GM19240 (cell line): ENCODE results near the gene ANO10.
A peak's percentile ranks its signal among the peaks of the same experiment; 100 is the strongest.
"Not testable (repeated sequence)": the region's sequence is repeated elsewhere in the genome, so short reads cannot be mapped to it uniquely, and the experiment has no call there.

ENCODE experiments used
- DNase-seq: peaks from one replicate; pipeline ENCODE4 v3.0.0; 2011; ENCODE audit warnings: low spot score; ENCODE audit not compliant: insufficient read length

The ANO10 gene

DNA sequence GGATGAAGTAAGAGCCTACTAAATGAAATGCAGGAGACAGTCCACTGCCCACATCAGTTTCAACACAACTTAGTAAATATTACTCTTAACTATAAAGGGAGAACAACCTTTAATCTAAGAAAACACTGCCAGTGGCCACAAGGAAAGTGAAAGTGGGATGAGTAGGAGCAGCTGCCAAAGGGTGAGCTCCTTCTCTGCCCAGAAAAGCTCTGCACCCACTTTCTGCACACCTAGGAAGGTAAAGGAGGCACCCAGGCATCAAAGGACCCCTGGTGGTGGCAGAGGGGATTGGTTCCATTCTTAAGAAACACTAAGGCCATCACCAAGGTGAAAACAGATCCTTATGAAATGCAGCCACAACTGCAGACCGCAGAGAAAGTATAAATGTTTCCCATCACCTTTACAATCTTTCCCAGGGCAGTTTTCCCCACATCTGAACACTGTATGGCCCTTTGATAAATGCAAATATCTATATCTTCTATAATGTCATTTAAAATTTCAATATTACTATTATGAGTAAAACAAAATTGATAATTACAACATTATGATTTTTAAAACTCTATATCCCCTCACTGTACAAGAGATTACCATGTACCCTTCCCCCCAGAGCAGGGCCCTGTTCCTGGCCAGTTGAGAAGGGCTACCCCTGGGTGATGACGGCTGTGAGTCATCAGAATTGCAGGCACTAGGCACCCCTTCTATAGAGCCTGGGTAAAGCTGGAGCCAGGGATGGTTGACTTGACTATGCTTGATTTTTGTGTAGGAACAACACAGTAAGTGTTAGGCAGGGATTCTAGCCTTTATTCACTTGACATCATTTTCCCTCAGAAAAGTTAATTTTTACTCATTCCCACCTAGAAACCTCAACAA lies 243.5 kb downstream of the ANO10 start:
- DNase-seq: peak; percentile 72

DNA sequence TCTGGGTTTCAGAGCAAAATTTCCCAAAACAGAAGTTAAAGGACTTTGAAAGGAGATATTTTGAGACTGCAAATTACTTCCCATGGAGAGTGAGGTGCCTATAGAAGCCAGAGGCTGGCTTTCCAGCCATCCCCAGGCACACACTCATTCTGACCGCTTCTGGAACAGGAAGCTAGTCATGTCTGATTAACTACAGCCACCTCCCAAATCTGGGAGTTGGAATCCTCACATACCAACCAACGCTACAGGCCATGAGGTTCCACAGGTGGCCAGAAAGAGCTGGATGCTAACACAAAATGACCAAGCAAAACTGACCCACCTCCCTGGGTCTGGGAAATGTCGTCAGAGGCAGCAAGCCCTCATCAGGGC lies 248.3 kb downstream of the ANO10 start:
- DNase-seq: no peak

DNA sequence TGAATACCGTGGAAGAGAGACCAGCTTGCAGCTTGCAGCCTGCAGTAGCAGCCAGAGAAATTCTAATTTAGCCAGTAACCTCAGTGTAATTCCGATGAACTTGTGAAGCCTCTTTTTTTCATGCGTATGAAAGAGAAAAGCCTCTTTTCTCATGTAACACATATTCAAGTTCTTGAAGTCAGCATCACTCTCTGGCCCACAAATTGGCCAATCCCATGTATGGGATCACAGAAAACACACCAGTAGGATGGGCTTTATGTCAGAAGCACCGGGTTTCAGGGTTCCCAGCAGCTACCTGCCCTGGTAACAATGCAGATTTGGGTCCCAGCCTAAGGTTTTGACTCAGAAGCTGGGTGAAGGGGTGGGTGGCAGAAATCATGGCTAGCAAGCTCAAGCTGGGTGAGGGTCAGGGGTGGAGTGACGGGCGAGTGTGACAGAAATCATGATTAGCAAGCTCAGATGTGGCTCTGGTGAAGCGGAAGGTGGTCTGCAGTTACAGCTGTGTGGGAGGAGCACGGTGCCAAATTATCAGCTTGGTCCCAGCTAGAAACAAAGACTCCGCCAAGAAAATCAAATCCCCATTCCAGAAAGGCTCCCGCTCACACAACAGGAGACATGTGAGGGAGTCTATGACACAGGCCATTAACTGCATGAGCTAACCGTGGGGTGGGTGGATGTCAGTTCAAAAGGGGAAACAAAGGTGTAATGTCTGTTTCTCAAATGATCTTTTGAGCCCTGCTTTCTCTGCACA lies 248.8 kb downstream of the ANO10 start:
- DNase-seq: no peak

DNA sequence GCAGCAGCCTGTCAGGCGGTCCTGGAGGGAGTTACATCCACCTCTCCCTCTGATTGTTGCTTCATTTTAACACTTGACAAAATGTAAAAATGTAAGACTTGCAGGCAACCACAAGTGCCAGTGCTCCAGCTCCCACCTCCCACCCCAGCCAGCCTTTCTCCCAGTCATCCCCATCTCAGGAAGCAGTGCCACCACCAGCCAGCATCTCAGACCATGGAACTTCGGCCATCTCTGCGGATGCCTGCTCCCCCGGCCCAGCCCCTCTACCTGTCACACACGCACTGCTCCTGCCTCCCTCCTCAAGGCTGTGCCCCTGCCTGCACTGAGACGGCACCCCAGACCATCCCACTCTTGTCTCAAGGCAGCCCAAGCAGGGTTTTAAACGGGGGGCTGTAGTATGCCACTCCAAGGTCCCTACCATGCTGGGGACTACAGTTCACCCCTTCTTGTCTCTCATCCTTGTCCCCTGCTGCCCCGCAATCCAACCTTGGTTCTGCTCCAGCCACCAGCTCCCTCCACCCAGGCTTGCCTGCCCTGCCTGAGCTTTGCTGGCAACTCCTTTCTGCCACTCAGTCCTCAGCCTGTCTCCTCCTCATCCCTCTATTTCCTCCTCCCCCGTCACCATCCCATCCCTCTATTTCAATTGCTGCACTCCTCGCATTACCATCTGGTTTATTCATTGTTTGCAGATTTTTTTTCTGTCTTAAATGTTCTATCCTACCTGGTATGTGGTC lies 249.6 kb downstream of the ANO10 start:
- DNase-seq: no peak

DNA sequence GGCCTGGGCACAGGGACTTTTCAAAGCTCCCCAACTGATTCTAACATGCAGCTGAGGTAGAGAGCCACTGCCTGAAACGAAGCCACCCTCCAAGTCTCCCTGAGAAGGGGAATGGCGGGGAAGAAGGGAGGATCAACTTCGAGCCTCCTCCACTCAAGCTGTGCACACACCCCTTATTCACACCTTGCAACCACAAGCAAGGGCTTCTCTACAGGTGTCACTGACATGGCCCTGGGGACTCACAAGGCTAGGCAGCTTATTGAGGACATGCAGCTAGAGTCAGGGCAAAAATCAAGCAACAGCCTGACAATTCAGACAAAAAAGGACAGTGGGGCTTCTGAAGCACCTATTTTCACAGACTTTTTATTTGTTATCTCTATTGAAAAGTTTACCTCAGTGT lies 250.3 kb downstream of the ANO10 start:
- DNase-seq: no peak

DNA sequence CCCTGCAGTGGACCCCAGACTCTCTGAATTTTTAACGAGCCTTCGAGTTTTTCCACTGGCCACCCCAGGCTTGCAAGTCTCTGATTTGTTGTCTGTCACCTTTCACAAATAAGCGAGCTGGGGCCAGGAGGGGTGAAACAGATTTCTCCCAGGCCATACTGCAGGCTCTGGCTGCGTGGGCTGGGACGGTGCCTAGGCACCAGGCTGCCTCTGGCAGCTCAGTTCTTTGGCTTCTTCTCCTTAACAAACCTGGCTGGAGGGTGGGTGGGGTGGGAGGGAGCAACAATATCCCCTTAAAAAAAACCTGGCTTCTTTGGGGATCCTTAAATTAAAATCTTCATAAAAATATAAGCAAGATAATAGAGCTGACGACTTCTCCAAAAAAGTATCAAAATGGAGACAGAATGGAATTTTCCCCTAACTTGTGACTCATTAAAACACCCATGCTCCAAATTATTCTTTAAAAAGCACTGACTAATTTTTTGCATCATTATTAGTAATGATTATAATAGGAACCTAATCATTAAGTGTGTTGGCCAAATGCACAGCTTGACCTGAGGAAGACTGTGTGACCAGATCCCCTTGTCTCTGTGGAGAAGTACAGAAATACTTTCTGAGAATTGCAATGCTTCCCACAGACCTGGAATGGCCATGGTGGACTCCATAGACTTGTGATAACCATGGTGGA lies 251.4 kb downstream of the ANO10 start:
- no peak for DNase-seq

DNA sequence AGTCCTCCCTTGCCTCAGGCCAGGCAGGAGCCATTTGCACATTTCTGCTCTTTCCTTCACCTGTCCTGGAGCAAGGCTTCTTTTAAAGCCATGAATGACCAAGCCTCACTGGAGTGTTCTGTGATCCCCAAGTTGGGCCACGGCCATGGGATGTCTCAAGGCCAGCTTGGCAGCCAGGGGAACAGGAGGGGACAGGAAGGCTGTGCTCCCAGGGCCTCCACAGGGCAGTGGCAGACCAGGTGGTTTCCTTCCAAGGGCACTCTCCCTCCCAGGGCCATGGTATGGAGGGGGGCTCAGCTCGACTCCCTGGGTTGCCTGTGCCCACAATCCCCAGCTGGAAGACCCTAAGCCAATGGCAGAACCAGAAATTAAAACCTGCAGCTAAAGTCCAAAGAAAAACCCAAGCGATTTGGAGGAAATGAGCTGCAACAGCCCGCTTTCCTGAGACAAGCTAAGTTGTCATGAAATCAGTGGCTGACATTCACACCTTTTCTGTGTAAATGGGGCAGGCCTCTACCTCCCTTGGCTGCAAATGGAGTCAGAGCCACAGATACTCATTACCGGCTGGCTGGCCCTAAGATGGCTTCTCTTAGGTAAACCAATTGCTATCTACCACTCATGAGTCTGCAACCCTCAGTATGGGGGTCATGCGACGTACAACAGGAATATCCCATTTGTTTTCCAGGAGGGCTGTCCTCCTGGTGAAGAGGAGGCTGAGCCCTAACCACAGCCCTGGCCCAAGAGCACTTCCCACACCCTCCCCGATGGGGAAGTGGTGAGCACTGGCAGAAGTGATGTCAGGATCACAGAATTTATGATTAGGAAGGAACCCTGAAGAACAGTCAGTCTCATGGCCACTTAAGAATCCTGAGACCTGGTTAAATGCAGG lies 252.2 kb downstream of the ANO10 start:
- DNase-seq: no peak

DNA sequence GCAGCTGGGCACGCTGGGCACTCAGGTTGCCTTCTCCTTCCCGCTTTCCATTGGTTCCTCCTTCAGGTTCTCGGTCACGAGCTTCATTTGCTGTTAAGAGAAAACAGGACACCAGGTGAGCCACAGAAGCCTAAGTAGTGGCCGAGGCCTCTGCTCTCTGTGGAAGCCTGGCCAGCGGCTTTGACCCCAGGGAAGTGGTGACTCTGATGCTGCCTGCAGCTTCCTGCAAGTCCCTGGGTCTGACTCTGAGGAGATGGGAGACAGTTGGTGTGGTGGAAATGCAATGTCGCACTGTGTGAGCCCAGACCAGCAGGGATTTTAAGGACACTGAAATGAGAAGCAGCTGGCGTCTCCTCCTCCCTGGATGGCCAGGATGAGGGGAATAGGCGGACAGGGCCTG lies 254.9 kb downstream of the ANO10 start:
- no peak for DNase-seq

DNA sequence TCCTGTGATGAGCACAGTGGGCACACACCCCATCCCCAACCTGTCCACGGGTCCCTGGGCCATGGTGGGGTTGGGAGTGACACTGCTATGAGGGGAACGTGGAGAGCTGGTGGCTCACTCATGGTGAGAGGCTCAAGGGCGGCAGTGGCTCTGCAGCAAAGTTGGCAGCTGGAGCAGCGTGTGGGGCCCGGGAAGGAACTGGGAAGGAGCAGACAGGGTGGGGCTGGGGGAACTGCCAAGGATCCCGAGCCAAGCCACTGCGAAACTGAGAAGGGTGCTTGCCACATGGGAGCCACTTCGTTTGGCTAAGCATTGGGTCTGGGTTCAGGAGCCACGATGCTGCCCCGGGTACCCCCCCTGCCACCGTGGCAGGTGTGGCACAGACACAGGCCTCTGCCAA lies 255.3 kb downstream of the ANO10 start:
- no peak for DNase-seq

DNA sequence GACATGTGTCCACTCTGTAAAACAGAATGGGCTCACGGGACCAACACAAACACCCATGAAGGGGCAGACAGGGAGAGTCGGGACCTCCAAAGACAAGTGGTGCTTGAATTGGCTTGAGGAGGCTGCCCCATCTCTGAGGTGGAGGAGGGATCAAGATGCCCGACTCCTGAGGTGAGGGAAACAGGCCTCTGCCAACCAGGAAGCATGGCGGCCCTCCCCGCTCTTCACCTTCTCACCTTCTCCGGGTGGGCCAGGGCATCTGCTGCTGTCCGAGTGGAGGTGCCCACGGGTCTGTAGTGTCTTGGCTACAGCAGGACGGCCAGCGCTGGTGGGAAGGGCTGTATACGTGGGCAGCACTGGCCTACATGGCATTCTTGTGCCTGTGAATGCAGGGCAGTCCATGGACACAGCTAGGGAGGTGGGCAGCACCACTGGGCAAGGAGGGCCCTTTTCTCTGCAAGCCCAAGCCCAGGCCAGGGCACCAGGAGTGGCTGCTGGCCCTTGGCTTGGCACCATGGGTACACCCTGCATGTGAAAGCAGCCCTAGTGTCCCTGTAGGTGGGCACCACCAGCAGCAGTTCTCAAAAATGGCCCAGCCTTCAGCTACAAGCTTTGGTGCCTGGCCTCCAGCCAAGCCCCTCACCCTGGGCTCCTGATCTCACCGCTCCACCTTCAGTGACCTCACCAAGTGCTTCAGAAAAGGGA lies 256.1 kb downstream of the ANO10 start:
- DNase-seq: no peak

DNA sequence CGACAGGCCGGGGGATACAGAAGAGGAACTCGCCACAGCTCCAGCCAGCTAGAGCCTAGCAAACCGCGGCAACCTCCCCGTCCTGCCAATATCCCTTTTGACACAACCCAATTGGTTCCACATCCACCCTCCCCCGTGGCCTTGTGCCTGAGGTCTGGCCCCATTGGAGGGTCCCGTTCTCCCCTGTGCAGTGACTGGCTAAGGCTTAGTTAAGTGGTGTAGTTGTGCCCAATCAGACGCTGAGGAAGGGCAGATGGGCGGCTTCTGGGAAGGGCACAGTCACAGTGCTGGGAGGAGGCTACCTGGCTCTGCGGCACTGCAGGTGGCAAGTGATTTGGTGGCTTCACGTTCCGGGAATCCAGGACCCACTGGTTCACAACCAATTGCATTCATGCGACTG lies 256.9 kb downstream of the ANO10 start:
- no peak for DNase-seq

DNA sequence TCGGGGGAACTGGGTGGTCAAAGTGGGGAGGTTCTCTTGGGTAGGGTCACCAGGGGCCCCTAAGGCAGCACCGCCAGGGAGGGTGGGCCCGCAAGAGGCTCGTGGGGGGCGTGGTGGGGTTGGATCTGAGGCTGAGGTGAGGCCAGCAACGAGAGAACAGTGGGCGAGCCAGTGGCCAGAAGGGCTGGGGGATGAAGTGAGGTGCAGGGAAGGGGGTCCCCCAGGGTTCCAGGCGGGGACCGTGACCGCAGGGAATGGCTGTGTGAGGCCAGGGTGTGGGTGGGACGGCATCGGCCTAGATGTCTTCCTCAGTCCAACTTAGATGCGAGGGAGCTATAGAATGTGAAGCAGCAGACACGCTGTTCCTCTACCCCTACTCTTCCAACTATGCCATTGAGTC lies 257.3 kb downstream of the ANO10 start:
- no peak for DNase-seq

DNA sequence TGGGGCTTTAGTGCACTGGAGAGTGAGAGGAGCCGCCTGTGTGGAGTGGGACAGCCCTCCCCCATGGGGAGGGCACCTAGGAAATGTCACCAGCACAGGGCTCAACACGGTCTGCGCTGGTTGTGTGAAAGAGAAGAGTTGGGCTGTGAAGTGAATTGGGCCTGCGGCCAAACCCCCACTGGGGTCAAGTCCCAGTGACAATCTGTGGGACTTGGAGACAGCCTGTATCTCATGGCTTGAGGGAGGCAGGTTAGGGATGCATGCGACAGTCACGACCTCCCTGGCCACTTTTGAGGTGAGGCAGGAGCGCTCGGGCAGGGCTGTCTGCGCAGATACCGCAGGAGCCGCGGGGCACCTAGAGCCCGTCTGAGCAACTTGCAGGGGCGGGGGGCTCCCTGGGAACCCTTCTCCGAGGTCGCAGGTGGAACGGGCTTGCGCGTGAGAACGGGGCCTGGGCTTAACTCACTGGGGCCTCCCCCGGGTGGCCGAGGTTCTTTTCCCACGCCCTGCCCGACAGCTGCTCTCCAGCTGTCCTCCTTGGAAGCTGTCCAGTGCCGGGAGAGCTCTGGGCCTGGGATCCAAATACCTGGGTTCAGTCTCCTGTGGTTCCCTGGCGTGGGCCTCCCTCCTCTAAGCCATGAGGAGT lies 258.1 kb downstream of the ANO10 start:
- DNase-seq: no peak

DNA sequence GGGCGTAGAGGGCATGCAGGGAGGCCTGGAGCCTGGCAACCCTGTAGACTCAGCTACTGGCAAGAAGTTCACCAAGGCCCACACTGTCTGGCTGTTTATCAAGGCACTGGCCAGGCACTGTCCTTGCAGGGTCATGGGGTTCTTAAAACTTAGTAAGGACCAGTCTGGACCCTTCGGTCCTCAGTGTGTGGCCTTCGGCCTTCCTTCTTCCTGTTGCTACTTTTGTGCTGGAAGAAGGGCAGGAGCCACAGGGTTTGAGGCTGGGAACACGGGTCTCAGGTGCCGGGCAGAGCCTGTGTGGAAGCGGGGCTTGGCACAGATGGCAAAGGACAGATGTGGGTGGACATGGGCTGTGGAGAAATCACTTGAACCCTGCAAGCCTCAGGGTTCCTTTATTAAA lies 258.9 kb downstream of the ANO10 start:
- DNase-seq: no peak

DNA sequence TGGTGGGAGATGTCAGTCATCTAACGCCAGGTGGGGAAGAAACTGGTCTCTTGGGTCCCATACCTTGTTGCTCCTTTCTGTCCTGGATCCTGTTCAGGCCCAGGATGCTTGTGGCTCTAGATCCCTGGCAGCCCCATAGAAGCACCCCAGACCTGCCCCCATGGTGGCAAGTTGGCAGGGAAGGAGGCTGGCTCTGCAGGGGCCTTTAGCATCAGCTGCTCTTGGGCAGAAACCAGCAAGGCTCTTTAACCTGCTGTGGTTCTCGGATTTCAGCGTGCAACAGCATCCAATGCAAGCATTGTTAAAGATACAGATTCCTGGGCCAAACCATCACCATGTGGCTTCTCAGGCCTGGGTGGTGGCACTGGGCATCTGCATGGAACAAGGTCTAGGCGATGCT lies 259.6 kb downstream of the ANO10 start:
- no peak for DNase-seq

DNA sequence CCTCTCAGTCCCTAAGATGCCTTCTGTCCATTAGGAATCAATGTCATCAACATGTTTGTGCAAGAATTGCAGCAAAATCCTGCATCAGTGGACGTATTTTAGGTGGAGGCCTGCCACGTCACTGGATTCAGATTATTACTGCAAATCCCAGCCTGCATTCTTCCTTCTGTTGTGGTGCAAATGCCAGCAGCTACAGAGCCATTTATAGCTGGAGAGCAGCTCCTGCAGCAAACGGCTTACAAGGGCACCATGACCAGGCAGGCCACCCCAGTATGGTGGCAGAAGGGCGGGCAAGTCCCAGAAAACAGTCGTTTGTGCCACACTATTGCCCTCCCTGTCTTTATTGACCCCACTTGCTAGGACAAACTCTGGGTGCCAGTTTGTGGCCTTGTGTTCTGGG lies 260.7 kb downstream of the ANO10 start:
- DNase-seq: no peak

DNA sequence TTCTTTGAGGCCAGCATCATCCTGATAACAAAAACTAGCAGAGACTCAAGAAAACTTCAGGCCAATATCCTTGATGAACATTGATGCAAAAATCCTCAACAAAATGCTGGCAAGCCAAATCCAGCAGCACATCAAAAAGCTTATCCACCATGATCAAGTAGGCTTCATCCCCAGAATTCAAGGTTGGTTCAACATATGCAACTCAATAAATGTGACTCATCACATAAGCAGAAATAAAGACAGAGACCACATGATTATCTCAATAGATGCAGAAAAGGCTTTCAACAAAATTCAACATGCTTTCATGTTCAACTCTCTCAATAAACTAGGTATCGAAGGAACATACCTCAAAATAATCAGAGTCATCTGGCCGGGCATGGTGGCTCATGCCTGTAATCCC lies 265.8 kb downstream of the ANO10 start:
- not testable (repeated sequence) for DNase-seq

DNA sequence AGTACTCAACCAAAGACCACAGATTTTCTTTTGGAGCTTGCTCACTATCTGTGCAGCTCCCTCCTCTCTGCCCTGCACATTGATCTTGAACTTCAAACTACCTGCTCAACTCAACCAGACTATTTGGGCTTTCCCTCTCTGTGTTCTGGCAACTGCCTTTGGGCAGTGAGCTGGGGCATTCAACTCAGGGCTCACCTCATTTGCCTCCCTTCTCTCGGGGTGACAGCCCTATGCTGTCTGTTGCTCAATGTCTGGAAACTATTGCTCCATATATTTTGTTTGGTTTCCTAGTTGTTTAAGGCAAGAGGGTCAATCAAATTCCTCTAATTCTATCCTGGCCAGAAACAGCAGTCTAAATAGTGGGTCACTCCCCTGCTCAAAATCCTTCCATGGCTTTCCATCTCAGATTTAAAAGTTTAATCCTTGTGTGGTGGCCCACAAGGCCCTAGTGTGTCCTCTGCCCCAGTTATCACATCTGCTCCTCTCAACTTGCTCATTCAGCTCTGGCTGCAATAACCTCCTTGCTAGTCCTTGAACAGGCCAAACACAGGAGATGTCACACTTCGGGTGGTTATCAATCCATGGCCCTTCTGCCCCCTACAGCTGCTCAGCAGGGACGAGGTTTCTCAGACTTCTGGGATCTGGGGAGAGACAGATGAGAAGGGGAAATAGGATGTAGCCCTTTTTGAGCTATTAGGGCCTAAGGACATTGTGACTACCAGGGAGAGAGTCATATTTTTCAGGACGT lies 267.7 kb downstream of the ANO10 start:
- DNase-seq: no peak

DNA sequence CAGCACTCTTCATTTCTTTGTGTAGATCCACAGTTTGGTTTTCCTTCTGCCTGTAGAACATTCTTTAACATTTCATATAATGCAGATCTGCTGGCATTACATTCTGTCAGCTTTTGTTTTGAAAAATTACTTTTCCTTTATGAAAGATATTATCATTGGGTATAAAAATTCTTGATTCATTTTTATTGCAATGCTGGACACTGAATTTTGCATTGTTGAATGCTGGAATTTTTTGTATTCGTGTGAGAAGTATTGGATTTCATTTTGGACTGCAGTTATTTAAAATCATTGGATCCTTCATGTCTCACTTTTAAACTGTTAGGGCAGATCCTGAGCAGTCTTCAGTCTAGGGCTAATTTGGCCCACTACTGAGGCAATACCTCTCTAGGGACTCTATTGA lies 268.4 kb downstream of the ANO10 start:
- DNase-seq: no peak
